PC-9 (cell line): ENCODE data around the gene IARS1. TPM values are rescaled to one million over a fixed set of nuclear protein-coding genes. Genes with fewer than 3 reads are reported as not detected.

Experiments
- BruUV-seq: library from RNA; stranded (reverse); fragments of 400-500 nt; replicated peaks from 2 replicates; lab custom pipeline; 2021; lab: Mats Ljungman, UMichigan
- CTCF ChIA-PET: fragments of 300-600 bp; sonication (Branson Sonifier 250); formaldehyde crosslinking; loops from one replicate; lab custom pipeline; 2022; ENCODE audit warnings: antibody characterized with exemption; lab: Charles Lee
- POLR2A ChIA-PET: fragments of 300-600 bp; sonication (Branson Sonifier 250); formaldehyde crosslinking; loops from one replicate; lab custom pipeline; 2022; ENCODE audit warnings: antibody characterized with exemption; ENCODE audit not compliant: unreplicated experiment; lab: Charles Lee
- DNase-seq, 2 experiments: peaks; one replicate each; pipeline versions ENCODE4 v3.0.0 to v3.0.0-alpha.2; 2015 to 2022; ENCODE audit warnings: mixed read lengths in 1 of 2
- H2AFZ ChIP-seq: fragments of 200-600 bp; sonication (generic); 2 replicates; pipeline ENCODE4 v1.8.1; 2017; ENCODE audit warnings: antibody characterized with exemption
- H3F3A ChIP-seq: fragments of 200-600 bp; sonication (generic); 2 replicates; pipeline ENCODE4 v1.8.1; 2017; ENCODE audit warnings: antibody characterized with exemption, mild to moderate bottlenecking, low read depth; ENCODE audit not compliant: insufficient read depth
- H3K27ac ChIP-seq: fragments of 200-600 bp; sonication (generic); 2 replicates; pipeline ENCODE4 v1.6.1; 2016; ENCODE audit warnings: mixed run types
- H3K27me3 ChIP-seq: fragments of 200-600 bp; sonication (generic); 2 replicates; pipeline ENCODE4 v1.6.1; 2016; ENCODE audit warnings: low read depth, mixed run types; ENCODE audit not compliant: insufficient read depth
- H3K36me3 ChIP-seq: fragments of 200-600 bp; sonication (generic); 2 replicates; pipeline ENCODE4 v1.6.1; 2016; ENCODE audit warnings: low read depth, mixed run types
- H3K4me1 ChIP-seq: fragments of 200-600 bp; sonication (generic); replicated peaks from 2 replicates; pipeline ENCODE4 v1.6.1; 2016; ENCODE audit warnings: mixed run types; ENCODE audit not compliant: insufficient read depth
- H3K4me2 ChIP-seq: fragments of 200-600 bp; sonication (generic); 2 replicates; pipeline ENCODE4 v1.6.1; 2017; ENCODE audit warnings: mixed run types
- H3K4me3 ChIP-seq: fragments of 200-600 bp; sonication (generic); 2 replicates; pipeline ENCODE4 v1.6.1; 2016; ENCODE audit warnings: mixed run types
- H3K79me2 ChIP-seq: fragments of 200-600 bp; sonication (generic); 2 replicates; pipeline ENCODE4 v1.6.1; 2017; ENCODE audit warnings: low read depth, mixed run types
- H3K9me2 ChIP-seq: fragments of 200-600 bp; sonication (generic); 2 replicates; pipeline ENCODE4 v1.8.1; 2017; ENCODE audit warnings: mild to moderate bottlenecking; ENCODE audit not compliant: insufficient read depth
- H3K9me3 ChIP-seq: fragments of 200-600 bp; sonication (generic); 2 replicates; pipeline ENCODE4 v1.8.1; 2016; ENCODE audit warnings: low read depth; ENCODE audit not compliant: insufficient read depth
- H4K20me1 ChIP-seq: fragments of 200-600 bp; sonication (generic); 2 replicates; pipeline ENCODE4 v1.8.1; 2017; ENCODE audit not compliant: insufficient read depth
- EZH2 ChIP-seq: fragments of 200-600 bp; sonication (generic); IDR thresholded peaks from 2 replicates; pipeline ENCODE4 v1.8.0; 2017; ENCODE audit warnings: antibody characterized with exemption, low read depth
- intact Hi-C: fragments of 100-400 bp; cut with micrococcal nuclease; formaldehyde crosslinking; loops from one replicate; pipeline ENCODE4 v1.10.0; 2022; ENCODE audit not compliant: unreplicated experiment
- total RNA-seq: library from RNA; stranded (reverse); gene quantifications from 2 replicates; pipeline ENCODE4 v1.2.3, GENCODE V29; 2021
- TF ChIP-seq, protein P1 (sequence below): fragments of 200-600 bp; sonication (generic); conservative IDR thresholded peaks from 2 replicates; pipeline ENCODE4 v1.6.1; 2017; ENCODE audit warnings: mixed run types, antibody characterized with exemption, mild to moderate bottlenecking, moderate library complexity

The IARS1 gene
- total RNA-seq, 1 experiment from 2014 or later = 232 TPM

DNA sequence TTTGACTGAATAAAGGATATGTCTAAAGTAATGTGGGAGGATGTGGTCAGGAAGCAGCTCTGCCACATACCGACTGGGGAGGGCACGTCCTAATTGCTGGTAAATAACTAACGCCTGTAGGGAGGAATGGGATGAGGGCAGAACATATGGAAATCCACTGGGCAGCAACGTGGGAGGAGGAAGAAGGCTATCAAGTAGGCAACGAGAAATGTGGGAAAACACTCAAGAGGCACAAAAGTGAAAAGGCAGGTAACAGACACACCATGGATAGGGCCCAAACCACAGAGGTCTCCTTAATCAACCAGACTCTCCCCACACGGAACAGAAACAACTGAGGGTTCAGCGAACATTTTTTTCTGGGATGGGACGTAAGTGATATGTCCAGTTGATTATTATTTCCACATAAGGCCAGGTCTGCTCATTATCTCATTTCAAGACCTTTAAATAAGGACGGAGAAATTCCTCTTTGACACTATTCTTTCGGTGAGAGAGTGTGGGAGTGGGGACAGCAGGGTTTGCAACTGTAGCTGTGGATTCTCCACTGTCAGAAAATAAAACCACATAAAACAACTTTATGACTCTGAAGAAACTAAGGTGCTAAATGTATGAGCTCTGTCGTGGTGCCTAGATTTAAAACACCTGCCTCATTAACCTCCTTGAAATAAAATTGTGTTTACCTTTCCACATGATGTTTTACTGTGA, 17.0 kb downstream of the IARS1 start:
- Histone ChIP-seq H3F3A (peaks cover 22% of the 10 kb centered on the region; the same call in 1 of the 2 replicates), H3K4me2 (no peak overlapping the region), H3K79me2 (0 out of 2 replicates have a peak, but pooled peaks cover 6% of the 10 kb centered on the region), H3K27me3 (no peaks in the 10 kb centered on the region), H2AFZ (no peak overlapping the region), H3K9me2 (no peaks in the 10 kb centered on the region), H3K4me1 (no peaks in the 10 kb centered on the region), H3K9me3 (no peaks in the 10 kb centered on the region), H3K36me3 (peaks cover 86% of the 10 kb centered on the region), H3K4me3 (no peak overlapping the region), H4K20me1 (peaks cover 90% of the 10 kb centered on the region), H3K27ac (no peak overlapping the region)
- intact Hi-C loops = loop anchor here (5.0 to 10.0 kb wide), 2 partner anchors 34 to 358 kb away; no protein-coding TSS in a partner anchor
- POLR2A ChIA-PET = interaction anchor here (0.6 kb wide), 1 partner anchor 756 kb away, joined by 3 read pairs; no protein-coding TSS in a partner anchor
- CTCF ChIA-PET = no interaction called here
- no TSS peak for BruUV-seq
- no peak for TF ChIP-seq EZH2
- TF ChIP-seq, protein P1, sequence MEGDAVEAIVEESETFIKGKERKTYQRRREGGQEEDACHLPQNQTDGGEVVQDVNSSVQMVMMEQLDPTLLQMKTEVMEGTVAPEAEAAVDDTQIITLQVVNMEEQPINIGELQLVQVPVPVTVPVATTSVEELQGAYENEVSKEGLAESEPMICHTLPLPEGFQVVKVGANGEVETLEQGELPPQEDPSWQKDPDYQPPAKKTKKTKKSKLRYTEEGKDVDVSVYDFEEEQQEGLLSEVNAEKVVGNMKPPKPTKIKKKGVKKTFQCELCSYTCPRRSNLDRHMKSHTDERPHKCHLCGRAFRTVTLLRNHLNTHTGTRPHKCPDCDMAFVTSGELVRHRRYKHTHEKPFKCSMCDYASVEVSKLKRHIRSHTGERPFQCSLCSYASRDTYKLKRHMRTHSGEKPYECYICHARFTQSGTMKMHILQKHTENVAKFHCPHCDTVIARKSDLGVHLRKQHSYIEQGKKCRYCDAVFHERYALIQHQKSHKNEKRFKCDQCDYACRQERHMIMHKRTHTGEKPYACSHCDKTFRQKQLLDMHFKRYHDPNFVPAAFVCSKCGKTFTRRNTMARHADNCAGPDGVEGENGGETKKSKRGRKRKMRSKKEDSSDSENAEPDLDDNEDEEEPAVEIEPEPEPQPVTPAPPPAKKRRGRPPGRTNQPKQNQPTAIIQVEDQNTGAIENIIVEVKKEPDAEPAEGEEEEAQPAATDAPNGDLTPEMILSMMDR = no peak
- no peak for DNase-seq

DNA sequence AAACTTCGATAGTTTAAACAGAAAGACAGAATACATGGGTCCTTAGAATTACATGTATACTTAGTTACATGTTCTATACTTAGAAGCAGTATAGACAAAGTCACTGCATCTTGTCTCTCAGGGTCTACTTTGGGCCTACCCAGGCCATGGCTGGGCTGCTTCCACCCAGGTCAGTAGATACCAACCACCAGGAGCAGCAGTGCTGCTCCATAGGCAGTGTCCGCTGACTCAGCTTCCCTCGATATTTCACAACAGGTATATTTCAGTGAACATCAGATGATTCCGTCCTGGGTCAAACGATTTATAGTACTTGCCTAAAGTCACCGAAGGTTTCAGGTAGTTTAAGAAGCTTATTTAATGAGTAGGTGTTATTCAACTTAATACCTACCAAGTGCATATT, 18.0 kb downstream of the IARS1 start:
- no peak overlapping the region for H3K27ac ChIP-seq
- H3K36me3 ChIP-seq = peaks cover 88% of the 10 kb centered on the region
- BruUV-seq = no TSS peak
- H3K4me3 ChIP-seq = no peak overlapping the region
- no peaks in the 10 kb centered on the region for H3K27me3 ChIP-seq
- no peaks in the 10 kb centered on the region for H3K9me3 ChIP-seq
- H2AFZ ChIP-seq = no peak overlapping the region
- H3K9me2 ChIP-seq = no peaks in the 10 kb centered on the region
- H4K20me1 ChIP-seq = peaks cover 92% of the 10 kb centered on the region
- peaks cover 20% of the 10 kb centered on the region; the same call in 1 of the 2 replicates for H3F3A ChIP-seq
- intact Hi-C loops = loop anchor here (5.0 to 10.0 kb wide), 2 partner anchors 33 to 359 kb away; no protein-coding TSS in a partner anchor
- H3K4me2 ChIP-seq = no peak overlapping the region
- DNase-seq = no peak
- ChIA-PET CTCF (no interaction called here), POLR2A (interaction anchor here (0.6 to 0.7 kb wide), 2 partner anchors 9 to 757 kb away, joined by 3 read pairs; no protein-coding TSS in a partner anchor)
- no peaks in the 10 kb centered on the region for H3K4me1 ChIP-seq
- TF ChIP-seq EZH2 = no peak
- TF ChIP-seq, protein P1 = no peak
- H3K79me2 ChIP-seq = 0 out of 2 replicates have a peak, but pooled peaks cover 6% of the 10 kb centered on the region

DNA sequence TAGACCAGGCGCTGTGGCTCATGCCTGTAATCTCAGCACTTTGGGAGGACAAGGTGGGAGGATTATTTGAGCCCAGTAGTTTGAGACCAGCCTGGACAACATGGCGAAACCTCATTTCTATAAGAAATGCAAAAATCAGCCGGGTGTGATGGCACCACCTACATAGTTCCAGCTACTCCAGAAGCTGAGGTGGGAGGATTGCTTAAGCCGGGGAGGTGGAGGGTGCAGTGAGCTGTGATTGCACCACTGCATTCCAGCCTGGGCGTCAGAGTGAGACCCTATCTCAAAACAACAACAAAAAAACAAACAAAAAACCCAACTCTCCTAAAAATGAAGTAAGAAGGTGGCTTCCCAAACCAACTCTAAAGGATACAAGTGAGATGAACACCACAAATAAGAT, 23.0 kb downstream of the IARS1 start:
- Histone ChIP-seq H4K20me1 (peaks cover 87% of the 10 kb centered on the region), H3K4me2 (no peak overlapping the region), H3K9me2 (no peaks in the 10 kb centered on the region), H3F3A (peaks cover 31% of the 10 kb centered on the region), H3K36me3 (peaks cover 89% of the 10 kb centered on the region), H3K27ac (no peak overlapping the region), H2AFZ (no peak overlapping the region), H3K79me2 (no peaks in the 10 kb centered on the region), H3K9me3 (no peaks in the 10 kb centered on the region), H3K4me3 (no peak overlapping the region), H3K27me3 (no peaks in the 10 kb centered on the region), H3K4me1 (no peaks in the 10 kb centered on the region)
- BruUV-seq = no TSS peak
- DNase-seq = no peak
- CTCF ChIA-PET = no interaction called here
- TF ChIP-seq, protein P1 = no peak
- no peak for TF ChIP-seq EZH2
- POLR2A ChIA-PET = no interaction called here
- intact Hi-C loops = loop anchor here (10.0 kb wide), 1 partner anchor 364 kb away; no protein-coding TSS in a partner anchor
